ENCODE data around the gene PLEKHH1. TPM values are rescaled to one million over a fixed set of nuclear protein-coding genes. Genes with fewer than 3 reads are reported as not detected.

PLEKHH1 gene
- total and polyA plus RNA-seq, 9 of the 15 experiments (the other 6 are each of a cell fraction or from before 2014, with no cell fraction given): 0.76 to 5.9 (median 2.9) TPM

DNA sequence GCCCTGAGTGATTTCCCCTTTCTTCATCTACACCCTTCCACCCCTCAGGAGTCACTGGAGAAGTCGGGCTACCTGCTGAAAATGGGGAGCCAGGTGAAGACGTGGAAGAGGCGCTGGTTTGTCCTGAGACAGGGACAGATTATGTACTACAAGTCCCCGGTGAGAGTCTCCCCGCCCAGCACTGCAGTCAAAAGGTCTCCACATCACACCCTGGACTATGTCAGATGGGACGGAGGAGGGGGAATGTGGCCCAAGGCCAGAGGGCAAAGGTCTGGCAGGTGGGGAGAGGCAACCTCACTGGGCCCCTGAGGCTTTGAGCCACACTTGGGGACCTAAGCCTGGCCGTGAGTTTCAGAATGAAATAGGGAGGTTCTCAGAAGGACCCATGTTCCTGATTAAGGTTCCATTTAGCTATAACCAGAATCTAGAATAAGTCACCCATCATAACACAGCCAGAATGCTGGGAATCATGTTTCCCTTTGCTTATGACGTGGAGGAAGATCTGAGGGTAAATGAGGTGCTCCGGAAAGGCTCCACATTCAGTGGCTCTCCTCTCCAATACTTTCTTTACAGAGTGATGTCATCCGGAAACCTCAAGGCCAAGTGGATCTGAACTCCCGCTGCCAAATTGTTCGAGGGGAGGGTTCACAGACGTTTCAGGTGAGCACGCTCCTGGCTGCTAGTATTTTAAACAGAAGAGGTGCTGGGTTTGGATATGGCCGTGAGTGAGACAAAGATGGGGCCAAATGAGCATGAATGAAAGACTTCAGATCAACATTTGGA is 40.3 kb downstream of the PLEKHH1 start:
- no peak for ATAC-seq
- intact Hi-C loops (cut with micrococcal nuclease): no loop called here
- ChIA-PET POLR2A (interaction anchor here (1.2 kb wide), 1 partner anchor 47 kb away, joined by 3 read pairs; no protein-coding TSS in a partner anchor), CTCF (ENCODE audit: low intra/inter-chr PET ratio) (no interaction called here)
- no peak overlapping the region for H3K4me2 ChIP-seq (ENCODE audit: insufficient read depth, low read length)
- H3K36me3 ChIP-seq (ENCODE audit: control insufficient read depth, insufficient read depth, low read length): no peaks in the 10 kb centered on the region
- H3K79me2 ChIP-seq (ENCODE audit: control insufficient read depth, insufficient read depth, low read length): no peaks in the 10 kb centered on the region
- peaks cover 0 to 5% of the 10 kb centered on the region in 2 experiments; a peak in 2 of 5 replicates for H3K4me1 ChIP-seq (replicated peaks in 1 of 2; ENCODE audit: control insufficient read depth in 2 of 2, insufficient read depth in 2 of 2, low read length in 2 of 2)
- no peak overlapping the region for H3K9ac ChIP-seq (ENCODE audit: insufficient read depth in 1 of 2, low read depth in 2 of 2, low read length in 2 of 2)
- no peak for DNase-seq (ENCODE audit: extremely low read depth in 1 of 4, low spot score in 3 of 4)
- H3K4me3 ChIP-seq: no peak overlapping the region
- TF ChIP-seq ZHX1 (conservative IDR thresholded peaks at IDR 0.05; ENCODE audit: low read length) (no peak), HIVEP1 (CRISPR knock-in tag; IDR thresholded peaks at IDR 0.05) (no peak), ZNF253 (CRISPR knock-in tag; conservative IDR thresholded peaks at IDR 0.05) (no peak), MYC (IDR thresholded peaks at IDR 0.05; ENCODE audit: low read depth, low read length) (no peak), MYC (CRISPR knock-in tag; IDR thresholded peaks at IDR 0.05; ENCODE audit: borderline replicate concordance, low read depth) (no peak), EP300 (IDR thresholded peaks at IDR 0.05; ENCODE audit: low read length) (no peak), POLR3G (IDR thresholded peaks at IDR 0.05; ENCODE audit: extremely low read depth, insufficient read length, insufficient replicate concordance) (no peak), ZFX (CRISPR knock-in tag; IDR thresholded peaks at IDR 0.05) (no peak), MCM2 (IDR thresholded peaks at IDR 0.05; ENCODE audit: low read depth) (no peak)
- TF ChIP-seq, protein P1, sequence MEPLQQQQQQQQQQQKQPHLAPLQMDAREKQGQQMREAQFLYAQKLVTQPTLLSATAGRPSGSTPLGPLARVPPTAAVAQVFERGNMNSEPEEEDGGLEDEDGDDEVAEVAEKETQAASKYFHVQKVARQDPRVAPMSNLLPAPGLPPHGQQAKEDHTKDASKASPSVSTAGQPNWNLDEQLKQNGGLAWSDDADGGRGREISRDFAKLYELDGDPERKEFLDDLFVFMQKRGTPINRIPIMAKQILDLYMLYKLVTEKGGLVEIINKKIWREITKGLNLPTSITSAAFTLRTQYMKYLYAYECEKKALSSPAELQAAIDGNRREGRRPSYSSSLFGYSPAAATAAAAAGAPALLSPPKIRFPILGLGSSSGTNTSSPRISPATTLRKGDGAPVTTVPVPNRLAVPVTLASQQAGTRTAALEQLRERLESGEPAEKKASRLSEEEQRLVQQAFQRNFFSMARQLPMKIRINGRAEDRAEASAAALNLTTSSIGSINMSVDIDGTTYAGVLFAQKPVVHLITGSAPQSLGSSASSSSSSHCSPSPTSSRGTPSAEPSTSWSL (CRISPR knock-in tag; IDR thresholded peaks at IDR 0.05; ENCODE audit: borderline replicate concordance): no peak
- TF ChIP-seq, protein P2, sequence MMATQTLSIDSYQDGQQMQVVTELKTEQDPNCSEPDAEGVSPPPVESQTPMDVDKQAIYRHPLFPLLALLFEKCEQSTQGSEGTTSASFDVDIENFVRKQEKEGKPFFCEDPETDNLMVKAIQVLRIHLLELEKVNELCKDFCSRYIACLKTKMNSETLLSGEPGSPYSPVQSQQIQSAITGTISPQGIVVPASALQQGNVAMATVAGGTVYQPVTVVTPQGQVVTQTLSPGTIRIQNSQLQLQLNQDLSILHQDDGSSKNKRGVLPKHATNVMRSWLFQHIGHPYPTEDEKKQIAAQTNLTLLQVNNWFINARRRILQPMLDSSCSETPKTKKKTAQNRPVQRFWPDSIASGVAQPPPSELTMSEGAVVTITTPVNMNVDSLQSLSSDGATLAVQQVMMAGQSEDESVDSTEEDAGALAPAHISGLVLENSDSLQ (IDR thresholded peaks at IDR 0.05): no peak
- no TSS peak for BruUV-seq (replicated peaks)
- no peak overlapping the region for H3K27ac ChIP-seq (ENCODE audit: extremely low read depth, low read depth, low read length)
- in situ Hi-C loops (cut with MboI): loop anchor here (10.0 kb wide), 1 partner anchor 149 kb away; no protein-coding TSS in a partner anchor
- WGBS (ENCODE audit: insufficient coverage, low coverage, missing lambda C conversion rate): 37% methylated on average over 15 of the region's 15 CpGs
- H2AFZ ChIP-seq (ENCODE audit: low read depth, low read length): no peak overlapping the region
- no peak for FAIRE-seq
- H3K27me3 ChIP-seq (ENCODE audit: control insufficient read depth in 2 of 2, insufficient read depth in 2 of 2, low read length in 2 of 2): no peaks in the 10 kb centered on the region; a peak in 1 of 5 replicates
- H3K9me3 ChIP-seq (replicated peaks; ENCODE audit: control insufficient read depth, insufficient read depth, low read depth, low read length): no peaks in the 10 kb centered on the region
- H4K20me1 ChIP-seq (replicated peaks; ENCODE audit: control insufficient read depth, insufficient read depth, low read length): no peaks in the 10 kb centered on the region; the same call in 1 of the 2 replicates
- H3K9me1 ChIP-seq (ENCODE audit: control insufficient read depth, insufficient read depth, low read length): no peaks in the 10 kb centered on the region

Measured in K562 (cell line).